ENCODE measurements around the gene TLX2. TPM values are rescaled to one million over a fixed set of nuclear protein-coding genes. Genes with fewer than 3 reads are reported as not detected.

The TLX2 gene
- total RNA-seq, 3 donors from 2014 or later: not detected

- Histone ChIP-seq H3K4me3 (peak within 1 kb of the TSS; percentile 75 to 92 (median 77)), H3K9me3 (no peaks in the 10 kb centered on the region), H3K27ac (peak within 1 kb of the TSS; percentile 90 to 92), H3K36me3 (no peaks in the 10 kb centered on the region), H3K27me3 (no peaks in the 10 kb centered on the region), H3K4me1 (peaks cover 0 to 18% of the 10 kb centered on the region in 2 donors)
- intact Hi-C loops (cut with DNase I; ENCODE audit: low total_unique reads): no loop called here
- TF ChIP-seq, protein P1, sequence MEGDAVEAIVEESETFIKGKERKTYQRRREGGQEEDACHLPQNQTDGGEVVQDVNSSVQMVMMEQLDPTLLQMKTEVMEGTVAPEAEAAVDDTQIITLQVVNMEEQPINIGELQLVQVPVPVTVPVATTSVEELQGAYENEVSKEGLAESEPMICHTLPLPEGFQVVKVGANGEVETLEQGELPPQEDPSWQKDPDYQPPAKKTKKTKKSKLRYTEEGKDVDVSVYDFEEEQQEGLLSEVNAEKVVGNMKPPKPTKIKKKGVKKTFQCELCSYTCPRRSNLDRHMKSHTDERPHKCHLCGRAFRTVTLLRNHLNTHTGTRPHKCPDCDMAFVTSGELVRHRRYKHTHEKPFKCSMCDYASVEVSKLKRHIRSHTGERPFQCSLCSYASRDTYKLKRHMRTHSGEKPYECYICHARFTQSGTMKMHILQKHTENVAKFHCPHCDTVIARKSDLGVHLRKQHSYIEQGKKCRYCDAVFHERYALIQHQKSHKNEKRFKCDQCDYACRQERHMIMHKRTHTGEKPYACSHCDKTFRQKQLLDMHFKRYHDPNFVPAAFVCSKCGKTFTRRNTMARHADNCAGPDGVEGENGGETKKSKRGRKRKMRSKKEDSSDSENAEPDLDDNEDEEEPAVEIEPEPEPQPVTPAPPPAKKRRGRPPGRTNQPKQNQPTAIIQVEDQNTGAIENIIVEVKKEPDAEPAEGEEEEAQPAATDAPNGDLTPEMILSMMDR (IDR thresholded peaks at IDR 0.05): no peak
- TF ChIP-seq POLR2AphosphoS5 (IDR thresholded peaks at IDR 0.05) (peak; percentile 86 to 94 (median 88)), POLR2A (IDR thresholded peaks at IDR 0.05) (peak; percentile 61)
- peak; percentile 95 to 96 for DNase-seq (ENCODE audit: low spot score in 2 of 2)
These were observed 15.3 kb downstream of the TLX2 start, which contains the start of the genes AUP1 and HTRA2 for GRCh38 chr2:74529357-74530238. Gene AUP1, minus strand, starts transcription at chr2:74529706. Its CDS starts 77 bp downstream, at chr2:74529629. Gene HTRA2, plus strand, starts transcription at chr2:74529933. Its CDS starts 74 bp downstream, at chr2:74530007.

- no peak for DNase-seq (ENCODE audit: low spot score in 2 of 2)
- no peaks in the 10 kb centered on the region for H3K9me3 ChIP-seq
- H3K4me1 ChIP-seq: peaks cover 0 to 18% of the 10 kb centered on the region in 2 donors
- intact Hi-C loops (cut with DNase I; ENCODE audit: low total_unique reads): no loop called here
- peak overlapping the region; percentile 90 to 92 for H3K27ac ChIP-seq
- H3K4me3 ChIP-seq: peak overlapping the region; percentile 75 to 92 (median 77)
- no peaks in the 10 kb centered on the region for H3K36me3 ChIP-seq
- H3K27me3 ChIP-seq: no peaks in the 10 kb centered on the region
- TF ChIP-seq POLR2A (IDR thresholded peaks at IDR 0.05) (no peak), POLR2AphosphoS5 (IDR thresholded peaks at IDR 0.05) (no peak)
- TF ChIP-seq, protein P1 (IDR thresholded peaks at IDR 0.05): no peak
These were observed 16.3 kb downstream of the TLX2 start for GRCh38 chr2:74530239-74531187.

GRCh38 chr2:74531666-74532065, 17.4 kb downstream of the TLX2 start:
- TF ChIP-seq, protein P1 (IDR thresholded peaks at IDR 0.05): no peak
- TF ChIP-seq POLR2A (IDR thresholded peaks at IDR 0.05) (no peak), POLR2AphosphoS5 (IDR thresholded peaks at IDR 0.05) (no peak)

GRCh38 chr2:74532222-74532621, 18.0 kb downstream of the TLX2 start:
- no peak for DNase-seq (ENCODE audit: low spot score in 2 of 2)
- Histone ChIP-seq H3K27ac (no peak overlapping the region), H3K27me3 (no peaks in the 10 kb centered on the region), H3K4me3 (no peak overlapping the region), H3K36me3 (no peaks in the 10 kb centered on the region), H3K9me3 (no peaks in the 10 kb centered on the region), H3K4me1 (peaks cover 0 to 18% of the 10 kb centered on the region in 2 donors)
- intact Hi-C loops (cut with DNase I; ENCODE audit: low total_unique reads): no loop called here
- TF ChIP-seq, protein P1 (IDR thresholded peaks at IDR 0.05): no peak
- TF ChIP-seq POLR2AphosphoS5 (IDR thresholded peaks at IDR 0.05): no peak
- TF ChIP-seq POLR2A (IDR thresholded peaks at IDR 0.05): no peak

More at GRCh38 chr2:74531666-74532065, 17.4 kb downstream of the TLX2 start:
- Histone ChIP-seq H3K27me3 (no peaks in the 10 kb centered on the region), H3K36me3 (no peaks in the 10 kb centered on the region), H3K4me3 (no peak overlapping the region), H3K4me1 (peaks cover 0 to 18% of the 10 kb centered on the region in 2 donors), H3K27ac (no peak overlapping the region), H3K9me3 (no peaks in the 10 kb centered on the region)
- no peak for DNase-seq (ENCODE audit: low spot score in 2 of 2)
- intact Hi-C loops (cut with DNase I; ENCODE audit: low total_unique reads): no loop called here

Data from breast epithelium (tissue), 4 donors.